ENCODE measurements around the gene ADARB2.

ADARB2 gene

DNA sequence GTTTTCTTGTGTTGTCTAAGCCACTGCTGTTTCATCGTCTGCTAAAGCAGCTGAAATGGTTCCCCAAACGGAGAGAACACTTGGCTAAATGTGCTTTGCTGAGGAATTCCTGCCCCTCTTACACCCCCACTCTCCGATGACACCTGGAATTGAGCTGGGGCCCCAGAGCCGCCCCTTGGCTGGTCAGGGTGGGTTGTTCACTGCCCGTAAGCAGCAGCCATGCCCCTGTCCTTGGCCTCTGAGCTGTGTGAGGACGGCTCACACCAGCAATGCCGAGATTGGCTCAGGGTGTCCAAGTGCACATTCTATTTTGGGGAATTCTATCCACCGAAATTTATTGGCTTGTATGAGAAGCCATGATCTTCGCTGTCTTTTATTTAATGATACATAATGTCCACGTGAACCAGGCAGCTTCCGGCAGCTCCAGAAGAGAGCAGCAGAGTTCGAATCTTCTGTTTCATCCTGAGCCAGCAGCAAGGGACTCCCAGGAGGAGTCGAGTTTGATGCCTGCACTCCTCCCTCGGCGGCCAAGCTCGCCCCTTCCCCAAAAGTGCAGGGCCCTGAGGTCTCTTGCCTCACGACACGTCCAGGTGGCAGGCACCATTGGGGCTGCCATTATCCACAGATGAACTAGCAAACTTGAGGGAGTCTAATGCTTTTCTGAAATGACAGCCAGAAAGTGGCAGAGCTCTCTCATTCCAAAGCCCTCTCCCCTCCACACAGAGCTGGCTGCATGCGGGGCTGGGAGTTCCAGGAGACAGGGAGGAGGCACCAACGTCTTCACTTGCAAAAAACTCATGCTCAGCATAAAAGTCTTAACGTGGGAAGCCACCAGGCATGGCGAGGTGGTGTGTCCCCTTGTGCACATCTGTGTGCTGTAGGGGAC lies 567.1 kb downstream of the ADARB2 start:
- no peak for DNase-seq (ENCODE audit: extremely low read depth, low read depth)
- TF ChIP-seq, protein P1, sequence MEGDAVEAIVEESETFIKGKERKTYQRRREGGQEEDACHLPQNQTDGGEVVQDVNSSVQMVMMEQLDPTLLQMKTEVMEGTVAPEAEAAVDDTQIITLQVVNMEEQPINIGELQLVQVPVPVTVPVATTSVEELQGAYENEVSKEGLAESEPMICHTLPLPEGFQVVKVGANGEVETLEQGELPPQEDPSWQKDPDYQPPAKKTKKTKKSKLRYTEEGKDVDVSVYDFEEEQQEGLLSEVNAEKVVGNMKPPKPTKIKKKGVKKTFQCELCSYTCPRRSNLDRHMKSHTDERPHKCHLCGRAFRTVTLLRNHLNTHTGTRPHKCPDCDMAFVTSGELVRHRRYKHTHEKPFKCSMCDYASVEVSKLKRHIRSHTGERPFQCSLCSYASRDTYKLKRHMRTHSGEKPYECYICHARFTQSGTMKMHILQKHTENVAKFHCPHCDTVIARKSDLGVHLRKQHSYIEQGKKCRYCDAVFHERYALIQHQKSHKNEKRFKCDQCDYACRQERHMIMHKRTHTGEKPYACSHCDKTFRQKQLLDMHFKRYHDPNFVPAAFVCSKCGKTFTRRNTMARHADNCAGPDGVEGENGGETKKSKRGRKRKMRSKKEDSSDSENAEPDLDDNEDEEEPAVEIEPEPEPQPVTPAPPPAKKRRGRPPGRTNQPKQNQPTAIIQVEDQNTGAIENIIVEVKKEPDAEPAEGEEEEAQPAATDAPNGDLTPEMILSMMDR (IDR thresholded peaks at IDR 0.05; ENCODE audit: low read depth, low read length): no peak

GRCh38 chr10:1169186-1169885 lies 568.0 kb downstream of the ADARB2 start:
- DNase-seq (ENCODE audit: extremely low read depth, low read depth): no peak
- TF ChIP-seq, protein P1 (IDR thresholded peaks at IDR 0.05; ENCODE audit: low read depth, low read length): no peak

DNA sequence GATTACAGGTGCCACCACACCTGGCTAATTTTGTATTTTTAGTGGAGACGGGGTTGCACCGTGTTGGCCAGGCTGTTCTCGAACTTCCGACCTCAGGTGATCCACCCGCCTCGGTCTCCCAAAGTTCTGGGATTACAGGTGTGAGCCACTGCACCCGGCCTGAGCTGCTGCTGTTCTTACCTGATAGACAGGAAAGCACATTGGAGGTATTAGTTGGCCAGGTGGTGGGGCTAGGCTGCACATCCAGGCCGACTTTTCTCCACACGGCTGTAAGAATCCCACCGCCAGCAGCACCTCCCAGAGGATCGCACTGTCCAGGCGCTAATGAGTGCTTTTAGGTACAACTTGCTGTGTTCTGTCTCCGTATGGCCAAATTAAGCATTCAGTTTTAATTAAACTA lies 568.6 kb downstream of the ADARB2 start:
- TF ChIP-seq, protein P1 (IDR thresholded peaks at IDR 0.05; ENCODE audit: low read depth, low read length): no peak
- no peak for DNase-seq (ENCODE audit: extremely low read depth, low read depth)

DNA sequence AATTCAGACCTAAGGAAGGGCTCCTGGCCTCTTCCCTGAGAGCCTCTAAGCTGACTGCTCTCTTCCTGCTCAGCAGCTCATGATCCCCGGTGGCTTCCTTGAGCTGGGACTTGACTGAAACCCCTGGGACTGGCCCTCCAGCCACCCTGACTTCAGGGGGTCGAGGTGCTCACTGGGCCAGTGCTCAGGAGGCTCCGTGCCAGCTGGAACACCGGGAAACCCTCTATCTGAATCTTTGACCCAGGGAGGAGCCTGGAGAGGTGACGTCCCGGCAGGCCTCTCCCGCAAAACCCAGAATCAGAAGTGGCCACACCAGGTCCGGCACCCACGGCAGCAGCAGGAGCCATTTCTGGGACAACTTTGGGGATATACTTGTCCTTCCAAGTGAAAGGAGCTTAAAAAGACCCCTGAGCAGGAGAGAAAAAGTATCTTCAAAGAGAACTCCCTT lies 570.5 kb downstream of the ADARB2 start:
- TF ChIP-seq, protein P1 (IDR thresholded peaks at IDR 0.05; ENCODE audit: low read depth, low read length): no peak
- DNase-seq (ENCODE audit: extremely low read depth, low read depth): no peak

GRCh38 chr10:1166101-1166827 lies 571.1 kb downstream of the ADARB2 start:
- TF ChIP-seq, protein P1 (IDR thresholded peaks at IDR 0.05; ENCODE audit: low read depth, low read length): no peak
- DNase-seq (ENCODE audit: extremely low read depth, low read depth): no peak

DNA sequence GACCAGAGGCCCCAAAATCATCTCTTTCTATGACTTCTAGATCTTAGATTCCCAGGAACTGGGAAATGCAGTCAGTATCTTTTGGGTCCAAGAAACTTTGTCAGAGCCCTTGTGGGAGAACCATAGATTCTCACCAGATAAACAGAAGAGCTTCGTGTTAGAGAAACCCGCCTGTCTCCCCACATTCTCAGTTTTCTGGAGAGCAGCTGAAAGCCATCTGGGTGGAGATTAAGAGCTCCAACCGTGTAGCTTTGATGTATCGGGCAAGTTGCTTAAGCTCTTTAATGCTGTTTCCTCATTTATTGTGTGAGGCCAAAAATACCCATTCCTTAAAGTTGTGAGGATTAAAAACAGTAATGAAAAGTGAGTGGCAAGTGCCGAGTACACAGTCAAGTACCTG lies 573.5 kb downstream of the ADARB2 start:
- no peak for DNase-seq (ENCODE audit: extremely low read depth, low read depth)
- TF ChIP-seq, protein P1 (IDR thresholded peaks at IDR 0.05; ENCODE audit: low read depth, low read length): no peak
